Measurements from ENCODE around the gene CYGB.

CYGB gene

DNA sequence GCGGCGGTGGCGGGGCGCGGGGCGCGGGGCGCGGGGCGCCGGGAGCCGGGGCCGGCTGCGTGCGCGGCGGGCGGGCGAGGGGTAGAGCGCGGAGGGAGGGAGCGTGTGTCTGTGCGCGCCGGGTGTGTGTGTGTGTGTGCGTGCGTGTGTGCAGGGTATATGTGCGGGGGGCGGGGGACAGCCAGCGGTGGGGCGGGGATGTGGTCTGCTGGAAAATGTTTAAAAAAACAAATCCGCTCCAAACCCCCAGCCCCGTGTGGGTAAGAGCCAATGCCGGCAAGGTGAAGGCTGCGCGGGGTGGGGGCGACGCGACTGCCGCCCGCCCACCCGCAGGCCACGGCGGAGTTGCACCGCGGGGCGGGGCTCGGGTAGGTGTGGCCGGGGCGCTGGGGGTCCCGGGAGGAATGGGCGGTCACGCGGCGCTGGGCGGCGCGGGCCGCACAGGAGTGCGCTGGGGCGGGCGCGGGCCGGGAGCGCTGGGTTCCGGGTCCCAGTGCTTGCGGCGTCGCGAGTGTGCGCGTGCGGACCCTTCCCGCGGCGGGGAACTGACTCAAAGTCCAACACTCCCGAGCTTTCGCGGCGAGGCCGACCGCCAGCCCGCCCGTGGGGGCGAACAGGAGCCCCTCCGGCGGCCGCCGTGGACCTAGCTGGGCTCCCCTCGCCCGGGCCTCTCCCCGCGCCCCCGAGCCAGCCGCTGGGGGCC is at the start of gene CYGB:
CYGB (minus strand) TSS at position 132 of the 703 bp plus-strand sequence. CDS start 167 bp downstream, outside the sequence.
- DNase-seq (ENCODE audit: low read depth) = no peak

DNA sequence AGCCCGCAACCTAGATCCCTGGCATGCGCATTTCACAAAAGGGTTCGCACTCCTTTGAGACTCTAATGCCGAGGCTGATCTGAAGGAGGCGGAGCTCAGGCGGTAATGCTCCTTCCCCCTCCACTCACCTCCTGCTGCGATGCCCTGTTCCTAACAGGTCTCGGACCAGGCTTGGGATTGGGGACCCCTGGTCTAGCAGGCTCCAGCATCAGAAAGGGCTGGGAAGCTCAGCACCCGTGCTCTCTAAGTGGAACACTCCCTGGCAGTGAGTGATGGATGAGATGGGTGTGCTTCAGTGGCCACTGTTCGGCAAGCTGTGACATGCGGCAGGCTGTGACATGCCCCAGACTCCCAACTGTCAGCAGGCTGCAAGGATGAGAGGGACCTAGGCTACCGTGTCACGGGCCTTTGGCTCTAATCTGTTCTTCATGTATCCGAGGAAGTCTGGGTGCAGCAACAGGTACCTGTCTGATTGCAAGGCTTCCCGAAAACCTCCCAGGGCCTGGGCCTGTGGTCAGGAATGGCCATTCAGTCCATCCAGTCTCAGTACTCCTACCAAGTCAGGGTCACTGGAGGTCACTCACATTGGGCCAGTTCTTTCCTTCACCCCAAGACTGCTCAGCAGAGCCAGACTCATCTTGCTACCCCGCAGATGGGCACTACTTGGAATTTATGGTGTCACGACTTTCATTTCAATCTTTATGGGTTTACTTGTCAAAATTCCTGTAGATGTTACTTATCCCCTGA is 49.4 kb upstream of the CYGB start:
- no peak for DNase-seq (ENCODE audit: low read depth)

DNA sequence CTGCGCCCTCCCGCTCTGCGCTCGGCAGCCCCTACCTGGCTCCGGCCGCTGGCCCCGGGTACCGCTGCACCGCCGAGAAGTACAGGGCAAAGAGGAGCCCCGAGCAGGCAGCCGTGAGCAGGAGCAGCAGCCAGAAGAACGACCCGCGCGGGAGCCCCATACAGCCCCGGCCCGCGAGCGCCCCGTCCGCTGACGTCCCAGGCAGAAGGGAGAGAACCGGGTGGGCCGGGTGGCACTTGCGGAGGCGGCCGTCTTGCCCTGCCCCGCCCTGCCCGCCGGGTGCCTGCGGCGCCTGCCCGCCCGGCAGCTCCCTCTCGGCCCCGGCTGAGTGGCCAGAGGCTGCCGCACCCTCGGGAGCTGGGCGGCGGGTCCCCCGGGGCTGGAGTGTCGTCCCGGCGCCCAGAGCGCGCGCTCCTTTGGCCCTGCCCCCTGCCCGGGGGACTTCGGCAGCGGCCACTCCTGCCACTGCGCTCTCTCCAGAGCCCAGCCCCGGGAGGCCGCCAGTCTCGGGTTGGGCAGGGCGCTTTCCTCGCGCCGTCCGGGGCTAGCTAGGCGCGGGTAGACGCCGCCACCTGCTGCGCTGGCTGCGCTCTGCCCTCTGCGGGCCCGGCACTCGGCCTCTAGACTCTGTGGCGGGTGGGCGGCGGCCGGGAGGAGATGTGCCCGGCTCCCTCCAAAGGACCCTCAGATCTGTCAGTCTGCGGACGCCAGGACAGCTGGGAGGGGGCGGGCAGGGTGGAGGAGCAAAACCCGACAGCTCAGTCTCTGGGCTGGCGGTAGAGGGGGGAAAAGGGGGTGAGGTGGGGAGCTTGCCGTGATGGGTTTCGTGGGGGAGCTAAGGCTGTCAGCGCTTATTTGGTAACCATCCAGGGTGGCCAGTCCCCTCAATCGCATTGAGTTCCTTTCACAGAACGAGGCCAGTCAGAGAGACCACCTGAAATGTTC is 48.4 kb upstream of the CYGB start, which contains the start of gene ST6GALNAC2:
ST6GALNAC2 (minus strand) TSS at position 212 of the 945 bp plus-strand sequence; CDS start at position 160, 52 bp downstream.
- peak; percentile 8 for DNase-seq (ENCODE audit: low read depth)

DNA sequence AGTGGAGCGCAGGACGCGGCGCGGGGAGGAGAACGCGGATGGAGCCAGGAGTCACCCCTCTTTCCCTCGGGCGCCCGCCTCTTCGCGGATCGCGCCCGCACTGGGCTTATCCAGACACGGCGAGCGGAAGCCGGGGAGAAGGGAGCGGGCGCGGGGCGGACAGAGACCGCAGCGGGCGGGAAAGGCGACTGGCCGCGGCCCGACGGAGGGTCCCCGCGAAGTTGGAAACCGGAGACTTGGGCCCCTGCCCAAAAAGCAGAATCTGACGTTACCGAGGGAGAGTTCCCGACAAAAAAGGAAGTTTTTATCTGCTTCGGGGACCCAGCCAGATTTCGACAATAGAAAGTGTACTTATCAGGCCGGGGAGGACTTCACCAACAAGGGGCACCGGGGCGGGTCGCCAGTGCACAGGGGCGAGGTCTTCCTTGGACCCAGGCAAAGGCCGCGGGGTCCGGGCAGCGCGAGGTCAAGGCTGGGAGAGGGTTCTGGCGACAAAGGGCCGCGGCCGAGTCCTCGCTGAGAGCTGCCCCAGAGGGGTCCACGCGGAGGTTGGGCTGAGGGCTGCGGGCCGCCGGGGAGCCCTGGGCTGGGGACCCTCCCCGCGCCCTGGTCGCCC is 47.6 kb upstream of the CYGB start:
- DNase-seq (ENCODE audit: low read depth) = no peak

DNA sequence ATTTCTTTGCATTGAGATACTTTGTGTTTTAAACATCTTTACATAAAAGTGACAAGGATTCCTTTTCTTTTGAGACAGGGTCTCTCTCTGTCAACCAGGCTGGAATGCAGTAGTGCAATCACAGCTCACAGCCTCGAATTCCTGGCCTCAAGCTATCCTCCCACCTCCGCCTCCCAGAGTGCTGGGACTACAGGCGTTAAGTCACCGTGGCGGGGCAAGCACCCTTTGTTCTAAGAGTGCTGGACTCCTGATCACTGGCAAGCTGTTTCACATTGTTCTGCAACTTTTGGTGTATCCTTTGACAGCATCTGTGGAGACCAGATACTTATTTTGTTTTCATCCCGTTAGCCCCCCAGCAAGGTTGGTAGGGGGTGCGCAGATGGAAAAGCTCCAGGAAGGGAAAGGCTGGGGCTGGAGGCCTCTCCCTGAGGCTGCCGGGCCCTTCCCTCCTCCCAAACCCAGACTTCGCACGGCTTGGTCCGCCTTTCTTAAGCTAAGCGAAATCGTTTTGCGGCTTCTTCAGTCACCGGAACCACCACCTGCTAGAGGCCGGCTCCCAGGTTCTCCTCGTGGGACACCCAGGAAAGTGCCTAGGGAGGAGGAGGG is 47.0 kb upstream of the CYGB start:
- DNase-seq (ENCODE audit: low read depth) = no peak

DNA sequence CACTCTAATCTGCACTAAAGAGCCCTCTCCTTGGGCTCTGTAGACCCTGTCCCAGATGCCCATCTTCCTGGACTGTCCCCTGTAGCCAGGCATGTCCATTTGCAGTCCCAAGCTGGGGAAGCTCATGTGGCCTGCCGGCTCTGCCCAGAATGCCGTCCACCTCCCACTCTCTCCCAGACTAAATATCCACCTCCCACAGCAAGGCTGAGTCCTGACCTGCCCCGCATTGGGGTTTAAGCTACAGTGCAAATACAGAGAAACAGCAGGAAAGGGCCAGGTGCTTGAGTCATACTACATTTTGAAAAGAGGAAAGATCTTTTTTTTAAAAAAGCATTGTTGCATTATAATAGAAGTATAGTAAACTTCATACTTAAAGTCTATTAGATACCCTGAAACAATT is 45.2 kb upstream of the CYGB start:
- DNase-seq (ENCODE audit: low read depth) = no peak

DNA sequence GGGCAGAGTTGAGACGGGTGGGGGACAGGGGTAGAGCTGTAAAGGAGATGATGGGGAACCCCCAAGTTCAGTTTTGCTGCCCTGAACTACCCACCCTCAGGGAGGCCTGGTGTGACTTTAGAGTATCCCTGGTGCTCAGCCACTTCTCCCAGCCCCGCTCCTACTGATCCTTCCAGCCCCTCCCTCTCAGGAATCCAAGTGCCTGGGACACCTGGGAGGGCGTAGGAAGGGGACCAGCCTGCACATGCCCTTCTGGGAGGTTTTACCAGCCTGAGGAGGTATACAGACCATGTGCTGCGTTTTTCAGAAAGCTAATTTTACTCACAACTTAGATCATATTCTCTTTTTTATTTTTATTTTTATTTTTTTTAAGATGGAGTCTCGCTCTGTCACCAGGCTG is 44.0 kb upstream of the CYGB start:
- DNase-seq (ENCODE audit: low read depth) = no peak

DNA sequence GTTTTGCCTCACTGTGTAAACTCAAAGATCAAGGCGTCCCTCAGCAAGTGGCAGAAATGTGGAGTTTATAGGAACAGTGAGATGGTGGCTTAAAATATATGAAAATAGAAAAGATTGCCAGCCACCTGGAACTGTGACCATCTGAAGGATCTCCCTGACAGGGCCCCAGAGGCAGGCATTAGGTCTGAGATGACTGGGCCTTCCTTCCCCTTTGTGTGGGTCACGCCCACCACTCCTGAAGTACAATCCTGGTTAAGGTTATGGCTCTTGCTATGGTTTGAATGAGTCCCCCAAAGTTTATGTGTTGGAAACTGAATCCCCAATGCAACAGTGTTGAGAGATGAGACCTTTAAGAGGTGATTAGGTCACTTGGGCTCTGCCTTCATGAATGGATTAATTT is 41.8 kb upstream of the CYGB start:
- no peak for DNase-seq (ENCODE audit: low read depth)

DNA sequence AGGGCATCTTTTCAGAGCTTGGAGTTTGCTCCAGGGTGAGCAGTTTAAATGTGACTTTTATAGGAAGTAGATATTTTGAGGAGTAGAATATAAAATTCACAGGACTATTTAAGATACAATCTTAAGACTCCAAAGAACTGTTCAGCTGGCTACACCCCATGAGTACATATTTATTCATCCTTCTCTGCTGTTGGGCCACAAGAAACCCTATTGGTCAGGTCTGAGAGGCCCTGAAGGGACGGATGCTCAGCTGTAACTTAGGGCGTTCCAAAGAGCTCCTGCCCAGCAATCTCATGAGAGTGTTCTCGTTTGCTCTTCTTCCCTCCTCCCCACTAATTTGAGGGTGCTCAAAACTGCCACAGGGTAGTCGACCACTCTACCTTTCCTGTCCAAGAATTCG is 40.9 kb upstream of the CYGB start:
- no peak for DNase-seq (ENCODE audit: low read depth)

DNA sequence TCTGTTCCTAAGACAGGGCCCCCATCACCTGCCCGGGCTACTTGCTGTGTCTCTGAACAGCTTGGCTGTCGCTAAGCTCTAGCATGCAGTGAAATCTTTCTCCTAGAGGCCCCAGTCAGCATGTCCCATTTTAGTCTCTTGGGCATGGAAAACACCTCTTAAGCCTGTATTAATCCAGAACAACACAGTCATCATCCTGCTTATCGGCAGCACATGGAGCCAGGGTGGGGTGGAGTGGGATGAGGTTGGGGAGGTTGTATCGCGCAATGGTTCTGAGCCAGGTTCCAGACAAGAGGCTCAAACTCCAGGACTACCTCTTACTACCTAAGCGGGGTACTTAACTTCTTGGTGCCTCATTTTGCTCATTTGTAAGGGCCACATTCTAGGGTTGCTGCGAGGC is 40.4 kb upstream of the CYGB start:
- no peak for DNase-seq (ENCODE audit: low read depth)

DNA sequence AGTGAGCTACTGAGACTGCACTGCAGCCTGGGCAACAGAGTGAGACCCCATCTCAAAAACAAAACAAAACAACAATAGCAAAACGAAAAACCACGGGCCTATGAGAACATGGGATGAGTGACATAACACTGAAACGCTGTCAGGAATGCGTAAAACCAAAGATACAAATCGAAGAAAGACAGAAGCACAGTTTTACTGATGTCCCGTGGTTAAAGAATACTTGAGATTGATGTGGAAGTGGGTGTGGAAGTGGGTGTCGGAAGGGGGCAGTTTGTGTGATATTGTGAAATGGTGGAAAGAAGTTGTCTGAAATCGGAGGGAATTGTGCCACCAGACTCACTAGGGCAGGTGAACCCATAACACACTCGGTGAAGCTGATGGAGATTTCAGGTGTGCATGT is 38.7 kb upstream of the CYGB start:
- no peak for DNase-seq (ENCODE audit: low read depth)

DNA sequence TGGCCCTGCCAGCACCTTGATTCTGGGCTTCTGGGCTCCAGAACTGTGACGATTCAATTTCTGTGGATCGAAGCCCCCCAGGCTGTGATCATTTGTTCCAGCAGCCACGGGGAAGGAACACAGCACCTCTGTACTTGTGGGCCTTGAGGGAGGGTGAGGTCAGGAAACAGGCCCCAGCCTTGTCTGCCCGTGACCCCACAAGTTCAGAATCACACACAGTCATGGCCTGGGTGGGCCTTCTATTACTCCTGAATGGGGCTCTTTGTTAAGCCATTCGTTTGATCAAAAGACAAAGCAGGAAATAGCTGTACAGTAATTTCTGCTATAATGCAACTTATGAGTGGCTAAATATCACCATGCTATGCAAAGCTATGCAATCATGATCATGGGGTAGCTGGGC is 38.1 kb upstream of the CYGB start:
- no peak for DNase-seq (ENCODE audit: low read depth)

DNA sequence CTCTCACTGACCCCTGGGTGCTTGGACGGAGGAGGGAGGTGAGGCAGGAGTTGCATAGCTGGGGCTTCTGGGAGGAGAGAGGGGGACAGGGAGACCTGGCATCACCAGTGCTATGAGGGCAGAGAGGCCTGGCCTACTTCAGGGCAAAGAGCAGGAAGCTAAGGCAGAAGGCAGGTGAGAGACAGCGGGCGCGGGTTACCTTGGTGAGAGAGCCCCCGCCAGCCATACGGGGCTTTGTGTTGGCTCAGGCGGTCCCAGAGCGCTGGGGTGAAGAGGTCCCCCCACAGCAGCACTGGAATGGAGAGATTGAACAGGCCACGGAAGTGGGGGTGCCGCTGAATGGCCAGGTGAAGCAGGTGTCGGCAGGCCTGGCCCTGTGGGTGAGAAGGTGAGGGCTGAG is 36.7 kb upstream of the CYGB start:
- DNase-seq (ENCODE audit: low read depth) = no peak

DNA sequence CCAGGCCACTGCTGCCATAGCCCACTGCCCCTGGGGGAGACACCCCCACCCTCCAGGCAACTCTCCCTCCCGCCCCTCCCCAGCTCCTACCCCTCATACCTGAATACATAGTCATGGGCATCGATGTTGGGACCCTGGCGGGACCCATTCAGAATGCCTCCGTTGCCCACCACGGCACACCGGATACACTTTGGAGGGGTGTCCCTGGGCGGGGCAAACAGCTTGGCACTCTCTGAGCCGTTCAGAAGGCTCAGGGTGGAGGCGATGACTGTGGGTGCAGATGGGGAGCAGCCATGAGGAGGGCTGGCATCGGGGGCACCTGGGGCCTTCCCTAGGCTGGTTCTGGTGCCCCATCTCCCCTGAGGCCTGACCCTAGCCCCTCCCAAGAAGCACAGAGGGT is 35.6 kb upstream of the CYGB start:
- no peak for DNase-seq (ENCODE audit: low read depth)

DNA sequence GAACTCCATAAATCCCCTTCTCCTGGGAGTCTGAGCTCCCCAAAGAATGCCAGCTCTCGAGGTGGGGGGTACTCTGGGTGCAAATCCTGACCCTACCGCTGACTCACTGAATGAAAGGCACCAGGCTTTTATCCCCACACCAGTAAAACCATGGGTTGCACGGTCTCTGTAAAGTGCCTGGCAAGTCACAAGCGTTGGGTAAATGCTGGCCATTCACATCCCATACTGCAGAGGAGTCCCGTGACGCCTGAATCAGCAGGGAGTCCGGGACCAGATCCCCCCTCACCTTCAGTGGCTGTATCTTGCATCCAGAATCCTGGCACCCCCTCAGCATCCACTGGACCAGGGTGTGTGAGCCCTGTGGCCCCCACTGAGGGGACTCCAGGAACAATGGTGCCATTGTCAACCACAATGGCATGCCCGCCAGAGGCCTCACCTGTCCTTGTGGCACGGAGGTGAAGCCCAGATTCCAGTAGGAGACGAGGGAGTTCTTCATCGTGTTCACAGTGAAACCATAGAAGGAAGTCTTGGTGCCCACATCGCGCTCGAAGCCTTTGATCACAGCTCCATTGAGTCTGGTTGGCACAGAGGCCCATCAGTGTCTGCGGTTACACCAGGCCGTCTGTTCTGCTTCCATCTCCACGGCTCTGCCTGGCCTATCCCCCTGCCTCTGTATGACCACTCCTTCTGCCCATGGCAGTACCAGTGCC is 34.8 kb upstream of the CYGB start:
- no peak for DNase-seq (ENCODE audit: low read depth)

DNA sequence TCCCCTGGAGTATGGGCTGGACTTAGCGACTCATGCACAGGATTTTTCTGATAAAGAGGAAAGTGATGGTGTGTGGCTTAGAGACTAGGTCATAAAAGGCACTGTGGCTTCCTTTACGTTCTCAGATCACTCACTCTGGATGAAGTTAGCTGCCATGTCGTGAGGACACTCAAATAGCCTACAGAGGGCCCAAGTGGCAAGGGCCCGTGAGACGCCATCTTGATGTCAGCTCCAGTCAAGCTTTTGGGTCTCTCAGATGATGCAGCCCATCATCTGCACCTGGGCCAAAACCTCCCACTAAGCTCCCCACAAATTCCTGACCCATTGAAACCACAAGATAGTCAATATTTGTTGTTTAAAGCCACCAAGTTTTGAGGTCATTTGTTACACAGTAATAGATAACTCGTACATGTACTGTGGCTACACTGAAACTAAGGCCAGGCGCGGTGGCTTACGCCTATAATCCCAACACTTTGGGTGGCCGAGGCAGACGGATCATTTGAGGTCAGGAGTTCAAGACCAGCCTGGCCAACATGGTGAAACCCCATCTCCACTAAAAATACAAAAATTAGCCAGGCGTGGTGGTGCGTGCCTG is 33.5 kb upstream of the CYGB start:
- DNase-seq (ENCODE audit: low read depth) = no peak

DNA sequence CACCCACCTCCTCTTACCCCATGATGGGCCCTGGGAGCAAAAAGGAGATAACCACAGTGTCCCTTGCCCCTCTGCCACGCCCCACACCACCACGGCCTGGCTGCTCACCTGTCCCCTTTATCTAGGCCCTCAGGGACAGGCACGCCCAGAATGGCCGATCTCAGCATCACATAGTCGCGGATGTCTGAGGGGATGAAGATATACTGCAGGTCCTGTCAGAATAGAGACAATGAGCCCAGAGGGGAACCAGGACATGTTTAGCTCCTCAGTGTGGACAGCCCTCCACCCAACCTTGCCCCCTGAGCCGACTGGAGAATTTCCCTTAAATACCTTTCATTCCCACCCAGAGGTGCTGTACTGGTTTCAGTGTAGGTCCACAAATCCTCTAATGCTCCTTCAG is 32.9 kb upstream of the CYGB start:
- DNase-seq (ENCODE audit: low read depth) = no peak

DNA sequence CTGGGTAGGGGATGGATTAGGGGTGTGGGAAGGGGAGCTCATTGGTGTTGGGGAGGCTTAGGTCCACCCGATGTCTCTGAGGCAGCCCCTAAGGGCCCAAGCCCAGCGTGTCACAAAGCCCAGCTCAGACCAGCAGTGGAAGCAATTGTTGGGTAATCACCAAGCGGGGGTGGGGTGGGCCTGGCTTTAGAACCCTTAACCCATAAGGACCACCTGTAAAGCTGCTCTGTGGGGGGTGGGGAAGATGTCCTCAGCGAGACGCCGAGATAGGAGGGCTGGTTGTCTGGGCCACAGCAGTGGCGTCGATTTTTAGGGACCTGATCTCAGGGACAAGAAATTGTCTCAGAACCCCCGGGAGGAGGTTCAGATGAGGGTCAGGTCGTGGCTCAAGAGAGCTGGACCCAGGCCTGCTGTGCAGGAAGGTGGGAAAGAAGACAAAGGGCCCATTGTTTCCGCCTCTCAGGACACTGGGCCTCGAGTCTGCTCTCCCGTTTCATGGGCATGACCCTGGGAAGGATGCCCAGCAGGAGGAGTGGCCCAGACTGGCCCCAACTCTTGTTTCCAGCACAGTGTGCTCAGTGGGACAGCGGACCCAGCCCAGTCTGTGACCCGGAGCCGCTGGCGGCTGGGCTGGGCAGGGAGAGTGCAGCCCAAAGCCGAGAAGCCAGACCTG is 32.2 kb upstream of the CYGB start:
- no peak for DNase-seq (ENCODE audit: low read depth)

DNA sequence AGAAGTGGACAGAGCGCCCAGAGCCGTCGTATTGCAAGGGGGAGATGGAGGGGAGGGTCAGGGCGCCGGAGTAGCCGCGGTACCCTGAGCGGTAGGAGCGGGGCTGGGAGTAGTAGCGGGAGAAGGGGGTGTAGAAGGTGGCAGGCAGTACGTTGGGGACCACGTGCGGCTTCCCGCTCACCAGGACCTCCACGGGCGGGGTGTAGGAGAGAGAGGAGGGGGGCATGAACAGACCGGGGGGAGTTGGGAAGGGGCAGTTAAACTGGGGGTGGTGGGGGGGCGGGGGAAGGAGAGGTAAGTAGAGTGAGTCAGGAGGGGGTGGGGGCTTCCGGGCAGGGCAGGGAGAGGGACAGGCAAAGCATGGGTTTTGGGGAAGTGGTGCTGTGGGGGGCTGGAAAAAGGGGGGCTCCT is 31.3 kb upstream of the CYGB start:
- DNase-seq (ENCODE audit: low read depth) = no peak

Data from T-helper 22 cell (primary cell).